Measurements from ENCODE around the gene HK2. TPM values are rescaled to one million over a fixed set of nuclear protein-coding genes. Genes with fewer than 3 reads are reported as not detected.

Gene HK2
- total RNA-seq, 4 donors from 2014 or later = 0.29 to 8.6 (median 1.2) TPM

GRCh38 chr2:74880054-74880728, 46.3 kb downstream of the HK2 start:
- no peak for DNase-seq
- Histone ChIP-seq H3K9me3 (no peaks in the 10 kb centered on the region), H3K36me3 (no peaks in the 10 kb centered on the region), H3K27me3 (no peaks in the 10 kb centered on the region), H3K4me3 (no peak overlapping the region), H3K4me1 (no peaks in the 10 kb centered on the region), H3K27ac (no peak overlapping the region)
- TF ChIP-seq CTCF (IDR thresholded peaks at IDR 0.05) (no peak), POLR2A (IDR thresholded peaks at IDR 0.05) (no peak)
- intact Hi-C loops (cut with DNase I; ENCODE audit: low total_unique reads) = no loop called here

- no peak for DNase-seq
- H3K36me3 ChIP-seq = no peaks in the 10 kb centered on the region
- H3K4me1 ChIP-seq = no peaks in the 10 kb centered on the region
- H3K27ac ChIP-seq = no peak overlapping the region
- no peaks in the 10 kb centered on the region for H3K27me3 ChIP-seq
- TF ChIP-seq POLR2A (IDR thresholded peaks at IDR 0.05) (no peak), CTCF (IDR thresholded peaks at IDR 0.05) (no peak)
- H3K4me3 ChIP-seq = no peak overlapping the region
- intact Hi-C loops (cut with DNase I; ENCODE audit: low total_unique reads) = no loop called here
- no peaks in the 10 kb centered on the region for H3K9me3 ChIP-seq
Observed at GRCh38 chr2:74881176-74881575, 47.2 kb downstream of the HK2 start.

GRCh38 chr2:74881626-74882298, 47.8 kb downstream of the HK2 start:
- TF ChIP-seq POLR2A (IDR thresholded peaks at IDR 0.05) = no peak
- no peak for TF ChIP-seq CTCF (IDR thresholded peaks at IDR 0.05)
- Histone ChIP-seq H3K27me3 (no peaks in the 10 kb centered on the region), H3K4me3 (no peak overlapping the region), H3K9me3 (no peaks in the 10 kb centered on the region), H3K4me1 (no peaks in the 10 kb centered on the region), H3K36me3 (no peaks in the 10 kb centered on the region), H3K27ac (no peak overlapping the region)
- DNase-seq = no peak
- intact Hi-C loops (cut with DNase I; ENCODE audit: low total_unique reads) = no loop called here

GRCh38 chr2:74882299-74882687, 48.4 kb downstream of the HK2 start:
- H3K27ac ChIP-seq = no peak overlapping the region
- intact Hi-C loops (cut with DNase I; ENCODE audit: low total_unique reads) = no loop called here
- no peaks in the 10 kb centered on the region for H3K27me3 ChIP-seq
- no peak for DNase-seq
- no peaks in the 10 kb centered on the region for H3K36me3 ChIP-seq
- H3K4me1 ChIP-seq = no peaks in the 10 kb centered on the region
- H3K4me3 ChIP-seq = no peak overlapping the region
- H3K9me3 ChIP-seq = no peaks in the 10 kb centered on the region
- TF ChIP-seq CTCF (IDR thresholded peaks at IDR 0.05) (no peak), POLR2A (IDR thresholded peaks at IDR 0.05) (no peak)

GRCh38 chr2:74883011-74883410, 49.1 kb downstream of the HK2 start:
- H3K4me3 ChIP-seq = no peak overlapping the region
- intact Hi-C loops (cut with DNase I; ENCODE audit: low total_unique reads) = no loop called here
- no peaks in the 10 kb centered on the region for H3K9me3 ChIP-seq
- no peak for TF ChIP-seq CTCF (IDR thresholded peaks at IDR 0.05)
- no peak for TF ChIP-seq POLR2A (IDR thresholded peaks at IDR 0.05)
- no peaks in the 10 kb centered on the region for H3K27me3 ChIP-seq
- no peaks in the 10 kb centered on the region for H3K4me1 ChIP-seq
- H3K27ac ChIP-seq = no peak overlapping the region
- no peak for DNase-seq
- H3K36me3 ChIP-seq = no peaks in the 10 kb centered on the region

All from uterus (tissue), 4 donors.